ENCODE results near the gene CARD9. TPM values are rescaled to one million over a fixed set of nuclear protein-coding genes. Genes with fewer than 3 reads are reported as not detected.

CARD9 gene
- total RNA-seq, 1 donor from 2014 or later = 17.6 TPM

- Mint-ChIP-seq H3K27me3 (ENCODE audit: low read depth) (no peaks in the 10 kb centered on the region), H3K36me3 (ENCODE audit: low read depth) (no peaks in the 10 kb centered on the region), H3K9me3 (no peaks in the 10 kb centered on the region), H3K4me3 (ENCODE audit: low read depth) (no peak overlapping the region), H3K27ac (no peak overlapping the region), H3K4me1 (ENCODE audit: low read depth) (no peaks in the 10 kb centered on the region)
- intact Hi-C loops (cut with micrococcal nuclease) = no loop called here
- no peak for DNase-seq (ENCODE audit: low spot score)
These were observed 28.8 kb downstream of the CARD9 start for GRCh38 chr9:136344544-136345280.

DNA sequence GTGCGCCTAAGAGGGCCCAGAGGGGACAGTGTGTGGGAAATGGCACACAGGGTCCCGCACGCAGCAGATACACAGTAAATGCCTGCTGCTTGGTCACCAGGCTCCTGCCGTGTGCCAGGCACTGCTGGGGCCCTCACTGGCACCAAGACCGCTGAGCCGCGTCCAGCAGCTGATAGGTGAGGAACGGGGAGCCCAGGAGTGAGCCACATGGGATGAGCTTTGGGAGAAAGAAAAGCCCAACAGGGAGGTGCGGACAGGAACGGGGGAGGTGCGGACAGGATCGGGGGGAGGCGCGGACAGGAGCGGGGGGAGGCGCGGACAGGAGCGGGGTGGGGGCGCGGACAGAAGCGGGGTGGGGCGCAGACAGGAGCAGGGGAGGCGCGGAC lies 29.6 kb downstream of the CARD9 start:
- intact Hi-C loops (cut with micrococcal nuclease) = no loop called here
- Mint-ChIP-seq H3K36me3 (ENCODE audit: low read depth) (no peaks in the 10 kb centered on the region), H3K9me3 (no peaks in the 10 kb centered on the region), H3K27me3 (ENCODE audit: low read depth) (no peaks in the 10 kb centered on the region), H3K27ac (no peak overlapping the region), H3K4me1 (ENCODE audit: low read depth) (no peaks in the 10 kb centered on the region), H3K4me3 (ENCODE audit: low read depth) (no peak overlapping the region)
- no peak for DNase-seq (ENCODE audit: low spot score)

GRCh38 chr9:136343121-136343883 lies 30.2 kb downstream of the CARD9 start:
- H3K4me3 Mint-ChIP-seq (ENCODE audit: low read depth) = no peak overlapping the region
- no peaks in the 10 kb centered on the region for H3K9me3 Mint-ChIP-seq
- H3K27ac Mint-ChIP-seq = no peak overlapping the region
- DNase-seq (ENCODE audit: low spot score) = no peak
- intact Hi-C loops (cut with micrococcal nuclease) = no loop called here
- no peaks in the 10 kb centered on the region for H3K36me3 Mint-ChIP-seq (ENCODE audit: low read depth)
- no peaks in the 10 kb centered on the region for H3K4me1 Mint-ChIP-seq (ENCODE audit: low read depth)
- no peaks in the 10 kb centered on the region for H3K27me3 Mint-ChIP-seq (ENCODE audit: low read depth)

GRCh38 chr9:136342181-136343120 lies 31.0 kb downstream of the CARD9 start:
- no peaks in the 10 kb centered on the region for H3K9me3 Mint-ChIP-seq
- no peak overlapping the region for H3K4me3 Mint-ChIP-seq (ENCODE audit: low read depth)
- no peaks in the 10 kb centered on the region for H3K27me3 Mint-ChIP-seq (ENCODE audit: low read depth)
- no peak overlapping the region for H3K27ac Mint-ChIP-seq
- DNase-seq (ENCODE audit: low spot score) = peak; percentile 71
- H3K4me1 Mint-ChIP-seq (ENCODE audit: low read depth) = no peaks in the 10 kb centered on the region
- no peaks in the 10 kb centered on the region for H3K36me3 Mint-ChIP-seq (ENCODE audit: low read depth)
- intact Hi-C loops (cut with micrococcal nuclease) = loop anchor here (1.0 kb wide), 1 partner anchor 21 kb away; the partner anchor contains the start of gene DNLZ

DNA sequence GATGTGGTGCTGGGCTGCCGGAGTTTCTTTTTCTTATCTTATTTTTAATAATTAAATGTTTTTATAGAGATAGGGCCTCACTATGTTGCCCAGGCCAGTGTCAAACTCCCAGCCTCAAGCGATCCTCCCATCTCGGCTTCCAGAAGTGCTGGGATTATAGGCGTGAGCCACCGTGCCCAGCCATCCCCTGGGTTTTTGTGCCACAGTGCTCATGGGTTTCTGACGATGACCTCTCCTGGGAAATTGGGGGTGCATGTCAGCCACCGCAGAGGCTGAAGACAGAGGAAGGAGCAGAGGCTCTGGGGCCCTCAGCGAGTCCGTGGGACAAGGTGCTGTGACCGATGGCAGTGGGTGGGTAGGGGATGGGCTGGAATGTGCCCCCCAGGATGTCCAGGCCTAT lies 31.7 kb downstream of the CARD9 start:
- H3K27me3 Mint-ChIP-seq (ENCODE audit: low read depth) = no peaks in the 10 kb centered on the region
- no peak for DNase-seq (ENCODE audit: low spot score)
- H3K4me1 Mint-ChIP-seq (ENCODE audit: low read depth) = no peaks in the 10 kb centered on the region
- no peak overlapping the region for H3K27ac Mint-ChIP-seq
- H3K9me3 Mint-ChIP-seq = no peaks in the 10 kb centered on the region
- no peak overlapping the region for H3K4me3 Mint-ChIP-seq (ENCODE audit: low read depth)
- intact Hi-C loops (cut with micrococcal nuclease) = loop anchor here (1.0 kb wide), 1 partner anchor 22 kb away; the partner anchor contains the start of gene DNLZ
- no peaks in the 10 kb centered on the region for H3K36me3 Mint-ChIP-seq (ENCODE audit: low read depth)

DNA sequence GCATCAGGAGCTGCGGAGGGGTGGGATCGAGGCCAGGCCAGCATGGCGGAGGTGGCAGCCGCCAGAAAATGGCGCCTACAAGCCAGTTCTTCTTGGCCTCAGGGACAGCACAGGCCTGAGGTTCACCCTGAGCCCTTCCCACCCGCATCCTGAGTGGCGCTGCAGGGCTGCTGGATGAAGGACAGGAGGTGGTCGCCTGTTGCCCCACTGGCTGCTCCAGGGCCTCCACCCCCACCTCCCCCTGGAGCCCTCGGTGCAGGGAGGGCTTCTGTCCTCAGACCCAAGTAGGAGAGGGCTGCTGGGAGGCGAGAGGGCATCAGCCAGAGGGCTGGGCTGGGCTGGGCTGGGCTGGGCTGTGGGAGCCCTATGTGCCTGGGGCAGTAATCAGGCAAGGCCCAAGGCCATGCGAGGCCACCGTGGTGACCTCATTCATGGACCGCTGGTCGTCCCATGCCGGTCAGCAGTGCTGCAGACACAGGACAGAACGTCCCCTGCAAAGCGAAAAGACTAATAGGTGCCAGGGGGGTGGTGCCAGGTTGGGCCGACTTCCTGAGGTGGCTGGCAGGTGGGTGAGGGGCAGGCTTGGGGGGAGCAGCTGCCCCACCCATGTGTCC lies 32.3 kb downstream of the CARD9 start:
- intact Hi-C loops (cut with micrococcal nuclease) = no loop called here
- Mint-ChIP-seq H3K27me3 (ENCODE audit: low read depth) (no peaks in the 10 kb centered on the region), H3K27ac (no peak overlapping the region), H3K9me3 (no peaks in the 10 kb centered on the region), H3K4me3 (ENCODE audit: low read depth) (no peak overlapping the region), H3K4me1 (ENCODE audit: low read depth) (no peaks in the 10 kb centered on the region), H3K36me3 (ENCODE audit: low read depth) (no peaks in the 10 kb centered on the region)
- no peak for DNase-seq (ENCODE audit: low spot score)

- H3K4me3 Mint-ChIP-seq (ENCODE audit: low read depth) = no peak overlapping the region
- no peaks in the 10 kb centered on the region for H3K4me1 Mint-ChIP-seq (ENCODE audit: low read depth)
- H3K27me3 Mint-ChIP-seq (ENCODE audit: low read depth) = no peaks in the 10 kb centered on the region
- intact Hi-C loops (cut with micrococcal nuclease) = no loop called here
- no peak overlapping the region for H3K27ac Mint-ChIP-seq
- no peak for DNase-seq (ENCODE audit: low spot score)
- H3K36me3 Mint-ChIP-seq (ENCODE audit: low read depth) = no peaks in the 10 kb centered on the region
- H3K9me3 Mint-ChIP-seq = no peaks in the 10 kb centered on the region
These were observed 33.0 kb downstream of the CARD9 start for GRCh38 chr9:136340356-136341041.

GRCh38 chr9:136339958-136340310 lies 33.5 kb downstream of the CARD9 start:
- H3K4me3 Mint-ChIP-seq (ENCODE audit: low read depth) = no peak overlapping the region
- H3K36me3 Mint-ChIP-seq (ENCODE audit: low read depth) = no peaks in the 10 kb centered on the region
- no peak overlapping the region for H3K27ac Mint-ChIP-seq
- no peak for DNase-seq (ENCODE audit: low spot score)
- intact Hi-C loops (cut with micrococcal nuclease) = no loop called here
- no peaks in the 10 kb centered on the region for H3K27me3 Mint-ChIP-seq (ENCODE audit: low read depth)
- no peaks in the 10 kb centered on the region for H3K9me3 Mint-ChIP-seq
- H3K4me1 Mint-ChIP-seq (ENCODE audit: low read depth) = no peaks in the 10 kb centered on the region

DNA sequence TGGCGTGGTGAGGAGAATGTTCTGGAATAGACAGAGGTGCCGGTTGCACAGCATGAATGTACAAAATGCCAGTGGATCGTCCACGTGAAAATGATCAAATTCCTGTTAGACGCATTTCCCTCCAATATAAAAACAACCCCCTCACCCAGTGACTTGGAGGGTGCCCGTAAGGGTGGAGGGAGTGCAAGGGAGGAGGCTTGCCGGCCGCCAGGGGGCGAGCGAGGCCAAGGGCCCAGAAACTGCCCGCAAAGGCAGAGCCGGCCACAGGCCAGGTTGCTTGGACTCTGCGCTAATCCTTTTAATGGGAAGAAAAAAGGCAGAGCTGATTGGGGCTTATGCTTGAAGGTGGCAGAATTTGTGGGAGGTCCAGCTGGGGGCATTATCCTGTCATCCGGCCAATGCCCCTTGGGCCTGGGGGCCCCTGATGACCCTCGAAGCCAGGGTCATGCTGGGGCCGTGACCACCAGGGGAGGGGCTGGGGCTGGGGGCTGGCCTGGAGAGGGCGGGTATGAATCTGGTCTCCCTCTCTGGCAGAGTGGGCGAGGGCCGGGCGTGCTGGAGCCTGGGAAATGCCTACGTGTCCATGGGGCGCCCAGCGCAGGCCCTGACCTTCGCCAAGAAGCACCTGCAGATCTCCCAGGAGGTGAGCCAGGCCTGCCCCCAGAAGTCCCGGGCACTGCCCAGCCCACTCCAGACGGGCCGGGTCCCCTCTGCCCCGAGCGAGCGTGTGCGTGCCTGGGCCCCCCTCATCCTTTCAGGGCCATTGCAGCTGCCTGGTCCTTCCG lies 34.1 kb downstream of the CARD9 start:
- Mint-ChIP-seq H3K4me3 (ENCODE audit: low read depth) (no peak overlapping the region), H3K4me1 (ENCODE audit: low read depth) (no peaks in the 10 kb centered on the region), H3K27ac (no peak overlapping the region), H3K27me3 (ENCODE audit: low read depth) (no peaks in the 10 kb centered on the region), H3K9me3 (no peaks in the 10 kb centered on the region), H3K36me3 (ENCODE audit: low read depth) (no peaks in the 10 kb centered on the region)
- intact Hi-C loops (cut with micrococcal nuclease) = no loop called here
- no peak for DNase-seq (ENCODE audit: low spot score)

- no peaks in the 10 kb centered on the region for H3K9me3 Mint-ChIP-seq
- no peaks in the 10 kb centered on the region for H3K27me3 Mint-ChIP-seq (ENCODE audit: low read depth)
- no peaks in the 10 kb centered on the region for H3K4me1 Mint-ChIP-seq (ENCODE audit: low read depth)
- H3K4me3 Mint-ChIP-seq (ENCODE audit: low read depth) = no peak overlapping the region
- no peak overlapping the region for H3K27ac Mint-ChIP-seq
- no peak for DNase-seq (ENCODE audit: low spot score)
- intact Hi-C loops (cut with micrococcal nuclease) = no loop called here
- H3K36me3 Mint-ChIP-seq (ENCODE audit: low read depth) = no peaks in the 10 kb centered on the region
These were observed 35.0 kb downstream of the CARD9 start for GRCh38 chr9:136338511-136338910.

DNA sequence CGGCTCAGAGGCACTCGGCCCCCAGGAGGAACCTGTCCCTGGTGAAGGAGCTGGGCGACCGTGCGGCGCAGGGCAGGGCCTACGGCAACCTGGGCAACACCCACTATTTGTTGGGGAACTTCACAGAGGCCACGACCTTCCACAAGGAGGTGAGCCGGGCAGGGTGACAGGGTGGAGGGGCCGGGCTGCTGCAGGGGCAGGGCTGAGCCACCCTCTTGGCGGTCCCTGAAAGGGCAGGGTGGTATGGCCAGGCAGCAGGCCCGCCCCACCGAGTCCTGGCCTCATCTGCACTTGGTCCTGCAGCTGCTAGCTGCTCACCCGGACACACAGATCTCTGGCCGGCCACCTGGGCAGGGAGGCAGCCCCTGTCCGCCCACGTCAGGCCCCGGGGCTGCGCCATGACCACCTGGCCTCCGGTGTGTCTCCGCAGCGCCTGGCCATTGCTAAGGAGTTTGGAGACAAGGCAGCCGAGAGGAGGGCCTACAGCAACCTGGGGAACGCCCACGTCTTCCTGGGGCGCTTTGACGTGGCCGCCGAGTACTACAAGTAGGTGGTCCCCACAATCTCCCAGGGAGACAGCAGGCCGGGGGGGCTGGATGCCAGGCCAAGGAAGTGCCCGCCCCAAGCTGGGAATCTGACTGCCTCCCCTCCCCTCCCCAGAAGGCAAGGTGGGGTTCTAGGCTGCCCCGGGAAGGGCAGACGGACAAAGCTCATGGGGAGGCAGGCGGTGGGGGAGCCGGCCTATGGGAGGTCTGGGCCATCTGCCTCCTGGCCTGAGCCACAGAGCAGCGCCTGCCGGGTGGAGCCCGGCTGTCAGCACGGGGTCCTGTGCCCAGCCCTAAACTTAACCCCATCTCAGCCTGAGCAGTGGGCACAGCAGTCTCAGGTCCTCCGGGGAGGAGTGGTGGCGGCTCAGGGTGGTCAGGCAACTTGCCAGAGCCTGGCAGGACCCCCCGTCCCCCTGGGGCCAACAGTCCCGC lies 35.8 kb downstream of the CARD9 start:
- no peak overlapping the region for H3K27ac Mint-ChIP-seq
- no peaks in the 10 kb centered on the region for H3K9me3 Mint-ChIP-seq
- no peaks in the 10 kb centered on the region for H3K4me1 Mint-ChIP-seq (ENCODE audit: low read depth)
- H3K4me3 Mint-ChIP-seq (ENCODE audit: low read depth) = no peak overlapping the region
- DNase-seq (ENCODE audit: low spot score) = no peak
- H3K27me3 Mint-ChIP-seq (ENCODE audit: low read depth) = no peaks in the 10 kb centered on the region
- no peaks in the 10 kb centered on the region for H3K36me3 Mint-ChIP-seq (ENCODE audit: low read depth)
- intact Hi-C loops (cut with micrococcal nuclease) = no loop called here
